Measurements from ENCODE around the gene VIM. TPM values are rescaled to one million over a fixed set of nuclear protein-coding genes. Genes with fewer than 3 reads are reported as not detected.

VIM gene
- total and polyA plus RNA-seq, 2 of the 4 experiments (the other 2 are of a cell fraction) = 4,502 to 6,735 TPM

GRCh38 chr10:17199351-17199804 lies 28.7 kb upstream of the VIM start:
- no TSS peak for BruUV-seq (replicated peaks)
- Histone ChIP-seq H3K9me1 (ENCODE audit: insufficient read depth, low read length) (no peaks in the 10 kb centered on the region), H4K8ac (ENCODE audit: low read depth in 2 of 2, low read length in 2 of 2) (peak overlapping the region; percentile 55 to 85), H3K27ac (ENCODE audit: insufficient read depth, low read length) (peak overlapping the region; percentile 89), H4K5ac (ENCODE audit: low read depth, low read length) (peak overlapping the region; percentile 83), H3K9ac (ENCODE audit: low read depth, low read length) (peak overlapping the region; percentile 81), H3K4me1 (ENCODE audit: control insufficient read depth, insufficient read depth, low read length) (peaks cover 6% of the 10 kb centered on the region; the same call in 1 of the 2 replicates), H2AK5ac (ENCODE audit: low read depth, low read length) (peak overlapping the region; percentile 62; the same call in 1 of the 2 replicates), H3K4ac (ENCODE audit: low read depth, low read length) (peak overlapping the region; percentile 94), H3K4me2 (ENCODE audit: low read depth, low read length) (peak overlapping the region; percentile 89), H3K18ac (ENCODE audit: low read depth, low read length) (peak overlapping the region; percentile 99), H2AK9ac (replicated peaks; ENCODE audit: low read depth, low read length, poor library complexity) (peak overlapping the region; percentile 57), H3K23ac (ENCODE audit: low read depth, low read length) (peak overlapping the region; percentile 90), H3K79me1 (ENCODE audit: low read depth in 1 of 2, low read length in 2 of 2) (peaks cover 13 to 42% of the 10 kb centered on the region in 2 experiments), H2BK20ac (ENCODE audit: low read depth, low read length) (peak overlapping the region; percentile 95), H3K27me3 (ENCODE audit: control insufficient read depth, insufficient read depth, low read length) (no peaks in the 10 kb centered on the region), H3K56ac (ENCODE audit: extremely low read depth, insufficient read depth, low read length) (peak overlapping the region; percentile 80), H3K9me3 (ENCODE audit: control insufficient read depth, insufficient read depth, low read length) (no peaks in the 10 kb centered on the region), H2BK5ac (ENCODE audit: low read depth, low read length, poor library complexity, severe bottlenecking) (peak overlapping the region; percentile 95), H3K36me3 (ENCODE audit: control insufficient read depth, insufficient read depth, low read length) (no peaks in the 10 kb centered on the region), H2BK15ac (ENCODE audit: low read depth, low read length) (peak overlapping the region; percentile 21), H4K20me1 (ENCODE audit: insufficient read depth, low read length) (no peaks in the 10 kb centered on the region), H2BK120ac (ENCODE audit: low read depth, low read length) (peak overlapping the region; percentile 94), H3K4me3 (ENCODE audit: insufficient read depth, low read depth, low read length) (peak overlapping the region; percentile 33; the same call in 1 of the 2 replicates), H2AFZ (replicated peaks; ENCODE audit: low read length, poor library complexity) (peak overlapping the region; percentile 90), H3K14ac (replicated peaks; ENCODE audit: low read depth, low read length) (peak overlapping the region; percentile 77), H4K91ac (ENCODE audit: insufficient read depth, low read depth, low read length) (peak overlapping the region; percentile 85)
- in situ Hi-C loops (cut with MboI; ENCODE audit: low sequenced_read_pairs) (no loop called here), dilution Hi-C loops (cut with HindIII; ENCODE audit: low sequenced_read_pairs, unreplicated experiment) (no loop called here), intact Hi-C loops (cut with micrococcal nuclease) (no loop called here)
- ChIA-PET POLR2A (ENCODE audit: unreplicated experiment) (no interaction called here), CTCF (interaction anchor here (0.6 to 1.7 kb wide), 3 partner anchors 20 to 346 kb away, joined by 3 to 8 read pairs (median 5); no protein-coding TSS in a partner anchor)
- ATAC-seq (ENCODE audit: low read depth) (no peak), DNase-seq (peak; percentile 70)
- 19% methylated on average over 4 of the region's 9 CpGs; no CpG with 5 or more reads in 1 of the 2 experiments for WGBS, 2 experiments (ENCODE audit: extremely low coverage in 2 of 2, insufficient read length in 1 of 2)
- TF ChIP-seq RAD21 (IDR thresholded peaks at IDR 0.05; ENCODE audit: low read length) = no peak
- TF ChIP-seq RFX5 (IDR thresholded peaks at IDR 0.05; ENCODE audit: low read depth, low read length) = no peak
- TF ChIP-seq ELK1 (IDR thresholded peaks at IDR 0.05; ENCODE audit: borderline replicate concordance, low read depth, low read length) = no peak
- peak; percentile 86 for TF ChIP-seq CEBPB (IDR thresholded peaks at IDR 0.05; ENCODE audit: low read depth, low read length)
- TF ChIP-seq SMC3 (IDR thresholded peaks at IDR 0.05; ENCODE audit: low read depth, low read length) = 0 out of 2 replicates have a peak, but pooled peaks have one; percentile 1

Data from IMR-90 (cell line).